UCSD-AML1 (cell line): ENCODE measurements around the gene RASGRF1.
"Not testable (repeated sequence)": the region's sequence is repeated elsewhere in the genome, so short reads cannot be mapped to it uniquely, and the experiment has no call there.

ENCODE experiments used
- DNase-seq: peaks from one replicate; lab custom pipeline; 2025; ENCODE audit not compliant: unreplicated experiment; lab: John Stamatoyannopoulos, UW

Gene RASGRF1

DNA sequence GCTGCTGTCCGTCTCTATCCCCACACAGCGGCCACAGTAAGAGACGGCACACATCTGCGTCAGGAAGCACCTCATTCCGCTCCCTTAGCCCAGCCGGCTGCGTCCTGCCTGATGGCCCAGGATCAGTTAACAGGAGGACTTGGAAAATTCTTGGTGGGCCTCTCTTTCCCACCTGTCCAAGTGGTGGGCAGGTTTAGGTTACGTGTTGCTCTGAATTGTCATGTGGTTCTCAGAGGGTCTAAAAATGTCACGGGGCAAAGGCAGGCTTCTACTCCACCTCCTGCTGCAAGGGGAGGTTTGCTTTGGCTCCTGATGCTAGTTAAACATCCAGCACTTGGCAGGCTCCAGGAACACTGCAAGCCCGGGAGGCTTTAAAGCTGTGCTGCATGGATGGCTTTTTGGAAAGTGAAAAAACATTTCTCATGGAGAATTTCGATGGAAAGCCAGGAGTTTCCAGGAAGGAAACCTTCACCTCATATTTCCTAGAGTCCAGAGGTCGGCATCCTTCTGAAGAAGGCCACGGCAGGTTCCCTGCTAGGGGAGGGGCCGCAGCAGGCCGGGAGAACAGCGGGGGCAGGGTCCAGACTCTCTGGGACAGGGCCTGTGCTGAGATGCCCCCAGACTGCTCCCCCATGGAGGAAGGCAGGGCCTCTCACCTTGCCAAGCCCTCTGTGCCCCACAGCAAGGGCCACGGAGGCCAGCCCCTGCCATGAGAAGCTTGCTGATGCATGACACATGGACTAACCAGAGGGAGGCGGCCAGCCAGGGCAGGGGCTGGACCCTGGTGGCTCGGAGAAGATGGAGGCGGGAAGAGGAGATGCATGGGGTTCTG, 156.5 kb downstream of the RASGRF1 start:
- no peak for DNase-seq

GRCh38 chr15:78933187-78933822, 157.3 kb downstream of the RASGRF1 start:
- no peak for DNase-seq

GRCh38 chr15:78932258-78932808, 158.2 kb downstream of the RASGRF1 start:
- no peak for DNase-seq

DNA sequence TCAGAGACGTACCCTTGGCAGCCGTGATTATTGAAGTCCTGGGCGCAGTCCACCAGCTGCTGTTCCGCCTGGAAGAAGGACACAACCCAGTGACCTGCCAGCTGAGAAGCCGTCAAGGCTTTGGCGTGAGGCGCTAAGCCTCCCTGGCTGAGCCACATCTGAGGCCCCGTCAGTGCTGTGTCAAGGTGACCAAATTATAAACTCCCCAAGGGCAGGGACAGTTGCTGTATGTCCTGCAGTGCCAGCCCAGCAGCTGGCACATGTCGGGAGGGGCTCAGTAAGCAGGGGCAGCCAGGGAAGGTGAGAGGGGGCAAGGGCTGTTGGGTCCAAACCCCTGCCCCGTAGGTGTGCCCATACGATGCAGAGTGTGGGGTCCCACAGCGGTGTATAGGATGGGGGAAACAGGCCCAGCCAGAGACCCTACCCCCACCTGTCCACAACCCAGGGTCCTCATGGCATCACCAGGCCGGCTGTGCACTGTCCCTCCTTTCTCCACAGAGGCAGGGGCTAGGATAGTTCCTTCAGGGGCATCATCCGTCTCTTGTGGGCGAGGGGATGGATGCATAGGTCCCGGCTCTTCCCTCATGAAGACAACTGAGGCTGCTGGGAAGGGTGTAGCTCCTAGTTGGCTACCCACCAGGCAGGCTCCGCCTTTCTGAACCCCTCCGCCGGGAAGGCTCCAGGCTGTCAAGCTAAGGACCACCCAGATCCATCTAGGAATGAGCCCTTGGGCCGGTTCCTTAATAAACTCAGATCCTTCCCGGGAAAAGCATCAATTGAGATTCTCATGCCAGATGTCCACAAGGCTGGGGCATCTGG, 158.9 kb downstream of the RASGRF1 start:
- no peak for DNase-seq

GRCh38 chr15:78930577-78931388, 159.8 kb downstream of the RASGRF1 start:
- no peak for DNase-seq

DNA sequence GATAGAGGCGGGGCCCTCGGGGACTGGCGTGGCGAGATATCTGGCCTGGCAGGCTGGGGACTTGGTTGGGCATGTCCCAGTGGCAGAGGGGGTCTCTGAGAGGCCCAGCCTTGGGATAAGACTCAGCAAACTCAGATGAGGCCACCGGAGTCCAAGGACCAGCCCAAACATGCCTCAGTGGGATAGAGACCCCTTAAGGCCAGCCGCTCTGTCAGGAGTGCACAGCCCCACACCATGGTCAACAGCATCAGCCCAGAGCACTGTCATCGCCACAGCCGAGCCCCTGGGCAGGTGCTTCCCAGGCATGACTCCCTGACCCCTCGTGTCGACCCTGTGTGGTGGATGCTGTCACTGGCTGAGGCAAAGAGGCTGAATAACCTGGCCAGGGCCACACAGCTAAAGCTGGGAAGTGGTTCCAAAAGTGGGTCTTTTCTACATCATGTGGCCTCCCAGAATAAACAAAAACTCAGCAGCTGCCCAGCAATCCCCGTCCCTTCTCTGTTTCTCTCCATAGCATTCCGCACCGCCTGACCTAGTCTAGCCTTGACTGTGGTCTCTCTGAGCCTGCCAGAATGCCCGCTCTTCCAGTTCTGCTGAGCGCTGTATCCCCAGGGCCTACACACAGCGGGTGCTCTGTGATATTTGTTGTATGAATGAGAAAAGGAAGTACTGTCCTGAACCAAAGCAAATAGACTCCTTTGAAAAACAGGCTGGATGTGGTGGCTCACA, 160.9 kb downstream of the RASGRF1 start:
- no peak for DNase-seq

DNA sequence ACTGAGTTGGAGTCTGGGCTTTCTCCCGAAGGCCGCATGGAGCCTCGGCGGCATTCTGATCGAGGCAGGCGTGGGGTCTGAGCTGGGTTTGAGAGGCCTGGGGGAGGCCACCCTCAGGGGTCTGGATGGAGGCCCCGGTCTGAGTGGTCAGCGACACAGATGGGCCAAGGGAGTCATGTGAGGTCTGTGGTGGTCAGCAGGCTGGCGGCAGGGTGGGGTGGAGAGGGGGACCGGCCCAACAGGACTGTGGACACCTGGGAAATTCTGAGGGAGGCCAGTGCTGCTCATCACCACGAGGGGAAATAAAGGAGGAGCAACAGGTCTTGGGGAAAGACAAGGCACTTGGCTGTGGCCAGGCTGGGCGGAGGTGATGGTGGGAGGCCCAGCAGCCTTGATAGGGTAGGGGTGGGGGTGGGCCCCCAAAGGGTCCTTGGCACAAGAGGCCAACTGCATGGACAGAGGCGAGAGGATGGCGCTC, 161.9 kb downstream of the RASGRF1 start:
- no peak for DNase-seq

GRCh38 chr15:78928176-78928575, 162.4 kb downstream of the RASGRF1 start:
- not testable (repeated sequence) for DNase-seq

- DNase-seq: no peak
These were observed 163.3 kb downstream of the RASGRF1 start for GRCh38 chr15:78927077-78927790.

DNA sequence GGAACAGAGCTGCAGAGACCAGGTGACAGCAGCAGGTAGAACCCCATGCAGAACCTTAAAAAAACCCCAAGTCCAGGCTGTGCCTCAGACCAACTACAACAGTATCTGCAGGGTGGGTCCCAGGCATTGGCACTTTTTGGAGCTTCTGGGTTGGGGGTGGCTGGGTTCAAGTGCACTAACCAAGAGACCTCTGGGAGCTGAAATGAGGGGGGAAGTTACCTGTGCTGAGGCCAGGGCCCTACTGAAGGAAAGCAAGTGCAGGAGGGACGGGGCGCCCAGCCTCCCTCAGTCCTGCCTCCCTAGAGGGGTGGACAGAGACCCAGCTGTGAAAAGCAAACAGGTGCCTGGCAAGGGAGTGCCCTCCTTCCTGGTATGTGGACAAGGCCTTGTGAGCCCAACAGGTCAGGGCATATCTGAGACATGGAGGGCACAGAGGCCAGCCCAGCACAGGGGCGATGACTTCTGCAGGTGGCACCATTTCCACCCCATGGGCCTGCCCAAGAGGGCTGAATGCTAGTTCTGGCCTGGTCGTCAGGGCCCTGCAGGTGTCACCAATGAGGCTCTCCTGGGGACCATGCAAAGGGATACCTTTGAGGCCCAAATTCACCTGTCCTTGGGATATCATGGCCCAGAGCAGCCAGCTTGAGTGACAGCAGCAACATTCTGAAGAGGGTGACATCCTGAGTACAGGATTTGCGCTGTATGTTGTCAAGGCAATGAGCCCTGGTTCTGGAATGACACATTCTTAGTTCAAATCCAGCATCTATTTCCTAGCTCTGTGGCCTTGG, 164.4 kb downstream of the RASGRF1 start:
- DNase-seq: no peak

- DNase-seq: no peak
These were observed 165.4 kb downstream of the RASGRF1 start for GRCh38 chr15:78925076-78925624.

DNA sequence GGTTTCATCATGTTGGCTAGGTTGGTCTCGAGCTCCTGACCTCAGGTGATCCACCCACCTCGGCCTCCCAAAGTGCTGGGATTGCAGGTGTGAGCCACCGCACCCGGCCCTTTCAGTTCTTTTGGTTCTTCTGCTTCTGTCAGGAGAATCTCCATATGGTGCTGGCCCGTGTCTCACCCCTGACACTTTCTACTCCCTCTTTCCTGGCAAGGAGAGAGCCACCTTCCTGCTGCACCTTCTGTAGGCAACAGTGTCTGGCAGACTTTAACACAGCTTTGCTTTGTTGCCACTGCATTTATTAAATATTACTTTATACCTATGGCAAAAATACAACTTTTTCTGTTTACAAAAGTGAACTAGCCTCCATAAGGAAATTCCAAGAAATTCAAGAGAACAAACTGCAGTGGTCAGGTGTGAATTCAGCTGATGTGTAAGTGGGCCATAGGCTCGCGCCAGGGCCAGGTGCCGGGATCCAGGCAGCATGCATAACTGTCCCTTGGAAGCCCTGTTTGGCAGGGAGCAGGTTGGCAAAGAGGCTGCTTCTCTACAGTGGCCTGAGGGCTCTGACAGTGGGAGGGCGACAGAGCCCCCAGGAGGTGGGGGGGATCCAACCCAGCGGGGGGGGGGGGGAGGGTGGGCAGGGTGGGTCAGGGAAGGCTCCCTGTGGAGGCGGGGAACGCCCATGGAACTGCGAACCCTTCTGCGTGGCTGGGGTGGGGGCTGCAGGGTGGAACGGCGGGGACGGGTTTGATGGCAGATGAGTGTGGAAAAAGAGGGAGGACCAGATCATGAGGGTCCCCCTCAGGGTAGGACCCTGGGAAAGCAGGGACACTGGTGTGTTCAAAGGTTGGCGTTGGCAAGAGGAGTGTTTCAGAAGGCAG, 166.9 kb downstream of the RASGRF1 start:
- DNase-seq: no peak

DNA sequence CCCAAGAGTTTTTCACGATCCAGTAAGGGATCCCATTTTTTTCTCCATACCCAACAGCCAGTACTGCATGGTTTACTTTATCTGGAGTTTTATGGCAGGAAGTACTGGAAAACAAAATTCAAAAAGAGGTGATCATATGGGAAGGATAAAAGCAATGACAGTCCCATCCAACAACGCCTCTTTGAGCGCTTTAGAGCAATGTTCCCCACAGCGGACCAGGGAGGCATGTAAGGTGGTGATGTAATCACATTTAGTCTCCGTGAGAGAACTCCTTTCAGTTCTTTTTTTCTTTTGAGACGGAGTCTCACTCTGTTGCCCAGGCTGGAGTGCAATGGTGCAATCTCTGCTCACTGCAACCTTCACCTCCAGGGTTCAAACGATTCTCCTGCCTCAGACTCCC, 167.6 kb downstream of the RASGRF1 start:
- DNase-seq: no peak

- no peak for DNase-seq
These were observed 168.1 kb downstream of the RASGRF1 start for GRCh38 chr15:78922527-78922926.

DNA sequence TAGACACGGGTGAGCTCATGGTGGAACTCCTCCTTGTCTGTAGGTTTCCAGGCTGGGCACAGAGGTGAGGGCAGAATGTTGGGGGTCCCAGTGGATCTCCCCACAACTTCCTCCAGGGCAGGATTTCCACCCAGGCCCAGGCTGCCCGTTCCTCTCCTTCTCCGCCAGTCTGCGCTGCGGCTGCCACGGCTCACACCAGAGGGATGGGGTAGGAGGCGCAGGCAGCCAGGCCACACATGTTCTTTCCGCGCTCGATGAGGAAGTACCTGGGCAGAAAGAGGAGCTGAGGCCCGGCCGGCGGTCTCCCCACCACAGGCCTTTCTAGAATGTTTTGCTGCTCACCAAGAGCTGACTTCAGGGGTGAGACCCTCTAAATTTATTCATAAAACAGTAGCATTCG, 168.6 kb downstream of the RASGRF1 start:
- no peak for DNase-seq

DNA sequence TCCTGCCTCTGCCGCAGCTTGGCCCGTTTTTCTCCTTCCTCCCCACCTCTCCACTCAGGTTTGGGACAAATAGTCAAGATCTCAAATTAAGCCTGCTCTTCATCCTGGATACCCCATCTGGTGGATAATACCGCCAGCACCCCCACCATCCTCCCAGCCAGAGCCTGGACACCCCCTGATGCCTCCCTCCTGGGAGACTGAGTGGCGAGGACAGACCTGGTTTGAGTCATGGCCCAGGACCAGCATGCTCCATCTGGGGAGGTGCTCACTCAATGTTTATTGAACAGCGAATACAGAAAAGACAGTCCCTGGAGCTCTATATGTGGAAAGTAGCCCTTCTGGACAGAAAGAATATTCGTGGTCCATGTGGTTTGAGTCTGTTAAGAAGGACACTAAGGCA, 169.1 kb downstream of the RASGRF1 start:
- no peak for DNase-seq

- DNase-seq: no peak
These were observed 172.7 kb downstream of the RASGRF1 start for GRCh38 chr15:78917888-78918287.
